COLO668 (cell line): ENCODE measurements around the gene UCP3.

Source experiments
- DNase-seq: peaks from one replicate; lab custom pipeline; 2025; ENCODE audit not compliant: unreplicated experiment; lab: John Stamatoyannopoulos, UW

Gene UCP3

GRCh38 chr11:73978576-73979086 lies 30.3 kb downstream of the UCP3 start:
- no peak for DNase-seq

DNA sequence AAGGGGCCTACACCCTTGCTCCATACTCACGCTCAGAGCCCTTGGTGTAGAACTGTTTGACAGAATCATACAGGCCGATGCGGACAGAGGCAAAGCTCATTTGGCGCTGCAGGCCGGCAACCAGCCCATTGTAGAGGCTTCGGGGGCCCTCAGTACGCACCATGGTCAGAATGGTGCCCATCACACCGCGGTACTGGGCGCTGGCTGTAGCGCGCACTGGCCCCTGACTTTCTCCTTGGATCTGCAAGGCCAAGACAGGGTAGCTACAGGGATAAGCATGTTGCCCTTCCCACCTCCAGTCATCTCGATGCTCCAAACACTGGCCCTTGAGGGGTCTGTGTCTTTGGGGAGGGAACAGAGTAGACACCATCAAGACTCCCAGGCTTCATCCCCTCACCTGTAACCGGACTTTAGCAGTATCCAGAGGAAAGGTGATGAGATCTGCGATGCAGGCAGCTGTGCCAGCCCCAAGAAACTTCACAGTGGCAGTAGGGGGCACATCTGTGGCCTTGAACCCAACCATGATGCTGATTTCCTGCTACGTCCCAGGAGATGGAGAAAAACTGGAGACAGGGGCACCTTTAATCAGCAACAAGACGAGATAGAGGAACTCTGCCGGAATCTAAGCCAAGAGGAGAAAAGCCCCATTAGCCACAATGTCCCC lies 30.9 kb downstream of the UCP3 start:
- no peak for DNase-seq

DNA sequence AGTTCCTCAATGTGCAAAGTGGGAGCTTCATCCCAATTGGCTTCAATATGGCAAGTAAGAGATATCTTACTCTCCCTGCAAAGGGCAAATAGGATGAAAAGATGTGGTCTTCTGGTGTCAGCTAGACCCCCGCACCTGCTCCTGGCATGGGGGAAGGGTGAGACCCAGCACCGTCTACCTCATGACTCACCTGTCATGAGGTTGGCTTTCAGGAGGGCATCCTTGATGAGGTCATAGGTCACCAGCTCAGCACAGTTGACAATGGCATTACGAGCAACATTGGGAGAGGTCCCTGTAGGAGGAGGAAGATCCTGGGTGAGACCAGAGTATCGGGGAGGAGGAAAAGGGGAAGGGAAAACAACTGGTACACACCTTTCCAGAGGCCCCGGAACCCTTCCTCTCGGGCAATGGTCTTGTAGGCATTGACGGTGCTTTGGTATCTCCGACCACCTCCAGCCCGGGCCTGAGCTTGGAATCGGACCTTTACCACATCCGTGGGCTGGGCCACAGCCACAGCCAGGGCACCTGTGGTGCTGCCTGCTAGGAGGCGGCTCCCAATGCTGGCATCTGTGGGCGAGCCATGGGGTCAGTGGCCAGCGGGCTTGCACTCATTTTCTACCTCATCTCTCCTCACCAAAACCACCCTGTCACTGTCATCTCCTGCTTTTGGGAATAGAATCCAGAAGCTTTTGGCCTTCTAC lies 32.3 kb downstream of the UCP3 start:
- DNase-seq = no peak

- no peak for DNase-seq
Observed at GRCh38 chr11:73975479-73975757, 33.5 kb downstream of the UCP3 start.

- DNase-seq = no peak
Observed at GRCh38 chr11:73974604-73975478, 34.0 kb downstream of the UCP3 start.

DNA sequence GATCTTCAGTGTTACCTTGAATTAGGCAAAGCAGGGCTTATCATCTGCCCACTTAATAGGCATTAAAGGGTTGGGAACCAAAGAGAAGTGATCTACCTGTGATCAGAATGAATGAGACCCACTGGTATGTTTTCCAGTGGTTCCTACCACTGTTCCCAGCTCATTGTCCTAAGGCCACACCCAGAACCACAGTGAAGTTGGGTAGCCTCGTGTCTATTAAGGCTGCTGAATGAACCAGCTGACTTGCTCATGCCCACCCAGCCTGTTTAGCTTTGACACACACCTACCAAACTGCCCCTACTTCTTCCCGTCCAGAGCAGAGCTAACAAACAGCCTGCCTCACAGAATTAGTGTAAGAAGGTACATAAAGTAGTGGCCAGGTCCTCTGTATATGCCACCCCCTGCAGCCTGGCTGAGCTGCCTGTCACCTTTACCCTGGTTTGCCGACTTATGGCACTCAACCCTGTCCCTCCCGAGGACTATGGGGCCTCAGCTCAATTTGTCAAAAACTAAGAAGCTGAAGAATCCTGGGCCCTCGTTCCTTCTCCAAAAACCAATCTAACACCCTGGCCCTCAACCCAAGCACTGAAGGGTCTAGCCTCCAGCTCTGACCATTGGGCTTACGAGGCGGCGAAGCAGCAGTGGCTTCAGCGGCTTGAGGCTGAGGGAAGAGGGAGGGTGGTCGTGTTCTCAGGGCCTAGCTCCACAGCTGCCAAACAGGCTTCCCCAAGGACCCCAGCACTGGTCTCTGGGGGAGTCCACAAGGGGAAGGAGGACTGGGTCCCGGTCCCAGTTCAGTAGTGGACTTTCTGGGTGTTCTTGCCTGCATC lies 36.0 kb downstream of the UCP3 start:
- no peak for DNase-seq

DNA sequence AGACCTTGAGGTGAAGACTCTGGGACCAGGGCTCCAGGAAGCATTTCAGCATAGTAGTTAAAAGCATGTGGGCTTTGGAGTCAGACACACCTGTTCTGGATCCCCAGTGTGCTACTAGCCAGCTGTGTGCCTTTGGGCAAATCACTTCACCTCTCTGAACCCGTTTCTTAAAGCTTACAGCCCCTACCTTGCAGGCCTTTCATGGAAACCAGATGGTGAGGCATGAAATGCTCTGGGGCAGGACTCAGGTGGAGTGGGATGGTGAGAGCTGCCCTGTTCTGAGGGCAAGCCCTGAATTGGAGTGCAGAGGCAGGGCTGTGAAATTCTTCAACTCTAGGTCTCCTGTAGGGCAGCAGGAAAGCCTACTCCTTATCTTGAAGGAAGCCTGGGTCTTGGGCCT lies 36.7 kb downstream of the UCP3 start:
- no peak for DNase-seq

GRCh38 chr11:73971175-73971719 lies 37.6 kb downstream of the UCP3 start:
- no peak for DNase-seq

- no peak for DNase-seq
Observed at GRCh38 chr11:73969991-73970800, 38.7 kb downstream of the UCP3 start.

DNA sequence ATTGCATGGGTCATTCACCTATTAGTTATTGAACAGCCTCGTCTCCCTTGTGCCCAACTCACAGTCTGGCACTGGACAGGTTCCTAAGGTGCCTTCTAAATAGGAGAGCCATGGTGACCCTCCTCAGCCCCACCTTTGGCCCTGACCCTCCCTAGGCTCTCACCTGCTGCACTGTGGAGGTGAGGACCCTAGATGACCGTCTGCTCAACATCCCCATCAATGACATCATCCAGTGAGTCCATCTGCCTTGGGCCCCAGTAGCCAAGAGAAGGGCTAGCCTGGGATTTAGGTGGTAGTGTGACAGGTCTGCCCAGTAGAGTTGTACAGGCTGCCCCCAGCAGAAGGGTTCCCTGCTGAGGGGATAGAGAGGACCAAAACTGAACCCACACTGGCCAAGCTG lies 39.8 kb downstream of the UCP3 start:
- DNase-seq = no peak

DNA sequence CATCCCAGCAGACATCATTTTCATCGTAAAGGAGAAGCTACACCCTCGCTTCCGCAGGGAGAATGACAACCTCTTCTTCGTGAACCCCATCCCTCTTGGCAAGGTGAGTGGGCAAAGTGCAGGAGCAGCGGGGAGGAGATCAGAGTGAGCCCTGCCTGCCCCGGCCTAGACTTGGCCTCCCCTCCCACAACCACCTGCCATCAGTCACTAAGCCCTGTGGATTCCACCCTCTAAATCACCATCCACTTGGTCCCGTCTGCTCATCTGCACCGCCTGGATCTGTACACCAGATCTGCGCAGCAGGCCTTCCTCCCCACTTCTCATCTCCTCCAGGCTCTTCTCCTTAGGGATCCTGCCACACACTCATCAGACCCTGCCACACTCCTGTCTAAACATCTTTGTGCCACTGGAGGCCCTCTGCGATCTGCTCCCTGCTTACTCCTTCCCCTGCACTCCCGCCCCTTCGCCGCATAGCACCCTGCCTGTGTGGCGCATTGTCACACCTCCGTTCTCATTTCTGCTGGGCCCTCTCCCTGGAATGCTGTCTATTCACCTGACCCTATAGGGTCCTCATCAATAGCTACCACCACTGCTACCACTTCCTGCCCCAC lies 40.4 kb downstream of the UCP3 start:
- no peak for DNase-seq

DNA sequence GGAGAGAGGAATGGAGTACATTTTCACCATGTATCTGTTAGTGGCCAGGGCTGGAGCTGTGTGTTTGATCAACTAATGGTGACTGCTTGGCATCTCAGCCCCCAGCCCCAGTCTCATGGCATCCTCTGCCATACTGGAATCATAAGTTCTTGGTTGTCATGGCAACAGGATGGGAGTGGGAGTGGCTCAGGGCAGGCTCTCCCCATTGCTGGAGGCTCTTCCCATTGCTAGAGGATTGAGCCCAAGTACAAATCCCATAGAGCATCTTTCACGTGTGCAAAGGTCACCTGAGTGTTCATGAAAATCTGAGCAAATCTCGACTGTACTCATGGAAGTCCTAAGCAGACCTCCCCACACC lies 43.1 kb downstream of the UCP3 start:
- no peak for DNase-seq

DNA sequence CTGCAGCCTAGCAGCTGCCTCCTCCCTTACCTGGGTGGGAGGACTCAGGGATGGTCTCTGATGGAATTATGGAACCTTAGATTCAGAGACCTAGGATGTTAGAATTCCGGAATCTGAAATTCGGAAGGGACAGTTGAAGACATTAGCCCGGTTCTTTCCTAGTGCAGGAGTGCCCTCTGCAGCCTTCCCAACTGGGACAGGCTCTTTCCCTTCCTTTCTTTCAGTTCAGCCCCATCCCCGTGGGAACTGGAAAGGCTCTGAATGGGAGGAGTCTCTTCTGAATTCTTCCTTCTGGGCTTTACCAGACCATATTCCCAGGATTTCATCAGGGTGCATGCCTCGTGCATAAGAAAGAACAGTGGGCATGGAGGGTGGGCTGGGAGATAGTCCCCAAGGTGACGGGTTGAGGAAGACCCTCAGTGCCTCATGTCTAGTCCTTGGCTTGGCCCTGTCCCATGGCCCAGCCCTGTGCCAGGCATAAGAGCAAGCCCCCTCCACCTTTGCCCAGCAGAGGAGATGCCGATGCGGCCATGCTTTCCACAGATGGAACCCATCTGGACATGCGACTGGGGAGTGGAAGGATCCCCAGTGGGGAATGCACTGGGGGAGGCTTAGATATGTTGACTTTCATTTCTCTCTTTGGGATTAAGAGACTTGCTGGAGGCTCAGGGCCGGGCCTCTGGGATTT lies 43.7 kb downstream of the UCP3 start:
- no peak for DNase-seq

DNA sequence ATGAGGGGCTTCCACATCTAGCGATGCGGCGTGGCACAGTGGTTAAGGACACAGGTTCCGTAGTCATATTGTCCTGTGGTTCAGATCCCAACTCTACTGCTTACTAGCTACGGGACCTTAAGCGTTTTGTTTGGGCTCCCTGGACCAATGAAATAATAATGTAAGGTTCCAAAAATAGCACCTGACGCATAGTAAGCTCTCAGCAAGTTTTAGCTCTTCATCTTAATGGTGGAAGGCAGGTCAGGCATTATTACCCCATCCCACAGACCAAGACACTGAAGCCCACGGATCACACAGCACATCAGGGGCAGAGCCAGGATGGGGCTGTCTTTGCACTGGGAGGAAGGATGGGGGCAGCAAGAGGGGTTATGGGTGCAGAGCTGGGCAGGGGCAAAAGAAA lies 45.0 kb downstream of the UCP3 start:
- DNase-seq = no peak

GRCh38 chr11:73962101-73962705 lies 46.7 kb downstream of the UCP3 start:
- no peak for DNase-seq

GRCh38 chr11:73961321-73961720 lies 47.6 kb downstream of the UCP3 start:
- DNase-seq = no peak

GRCh38 chr11:73958521-73959141 lies 50.3 kb downstream of the UCP3 start:
- DNase-seq = no peak

DNA sequence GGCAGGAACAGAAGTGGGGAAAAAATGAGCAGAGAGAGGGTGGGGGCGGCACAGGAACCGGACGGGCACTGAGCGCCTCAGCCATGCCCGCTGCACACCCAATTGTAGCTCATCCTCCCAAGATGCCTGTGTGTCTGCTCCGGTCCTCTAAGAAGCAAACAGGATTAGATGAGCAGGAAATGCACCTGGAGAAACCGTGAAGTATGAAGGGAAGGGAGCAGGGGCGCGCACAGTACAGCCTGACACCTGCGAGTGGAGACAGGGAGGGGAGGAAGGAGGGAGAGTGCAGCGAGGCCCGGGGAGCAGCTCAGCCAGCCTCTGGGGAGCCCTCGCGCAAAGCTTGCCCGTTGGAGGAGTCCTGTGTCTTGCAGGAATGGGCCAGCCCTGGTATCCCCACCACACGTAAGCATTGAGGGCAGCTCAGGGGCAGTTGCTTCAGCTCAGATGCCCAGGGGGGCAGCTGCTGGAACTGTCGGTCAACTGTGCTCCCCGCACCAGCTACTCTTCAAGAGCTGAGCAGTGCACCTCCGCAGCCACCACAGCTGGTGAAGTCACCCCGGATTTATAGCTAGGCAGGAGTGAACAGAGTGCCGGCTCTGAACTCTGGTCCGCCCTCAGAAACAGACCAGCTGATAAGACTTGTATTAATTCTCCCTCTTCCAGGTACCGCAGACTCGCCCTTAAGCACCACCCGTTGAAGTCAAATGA lies 51.1 kb downstream of the UCP3 start:
- DNase-seq = no peak
